Stromal cell of bone marrow (primary cell): ENCODE results near the gene LRTM1.
A peak's percentile ranks its signal among the peaks of the same experiment; 100 is the strongest.

Experiments used
- DNase-seq: peaks from one replicate; pipeline ENCODE4 v3.0.0-alpha.2; 2012; ENCODE audit warnings: low read depth

The LRTM1 gene

GRCh38 chr3:54891540-54891897 lies 36.3 kb downstream of the LRTM1 start:
- peak; percentile 92 for DNase-seq

DNA sequence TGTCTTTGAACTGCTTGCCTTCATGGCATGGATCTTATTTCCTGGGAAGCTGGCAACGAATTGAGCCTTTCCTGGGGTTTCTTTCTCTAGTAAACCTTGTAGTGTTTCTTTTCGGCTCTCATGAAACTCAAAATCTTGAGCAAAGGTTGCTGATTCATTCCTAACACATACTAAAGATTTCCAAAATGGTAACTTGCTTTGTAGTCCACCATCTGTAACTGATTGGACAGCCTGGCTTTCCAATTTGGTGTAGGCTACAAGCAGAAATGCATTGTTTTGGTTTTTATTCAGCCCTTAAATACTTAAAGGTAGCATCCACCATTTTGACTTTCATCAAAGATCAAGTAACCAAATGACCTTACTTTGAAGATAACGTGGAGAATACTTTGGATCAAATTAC lies 38.1 kb downstream of the LRTM1 start:
- no peak for DNase-seq

DNA sequence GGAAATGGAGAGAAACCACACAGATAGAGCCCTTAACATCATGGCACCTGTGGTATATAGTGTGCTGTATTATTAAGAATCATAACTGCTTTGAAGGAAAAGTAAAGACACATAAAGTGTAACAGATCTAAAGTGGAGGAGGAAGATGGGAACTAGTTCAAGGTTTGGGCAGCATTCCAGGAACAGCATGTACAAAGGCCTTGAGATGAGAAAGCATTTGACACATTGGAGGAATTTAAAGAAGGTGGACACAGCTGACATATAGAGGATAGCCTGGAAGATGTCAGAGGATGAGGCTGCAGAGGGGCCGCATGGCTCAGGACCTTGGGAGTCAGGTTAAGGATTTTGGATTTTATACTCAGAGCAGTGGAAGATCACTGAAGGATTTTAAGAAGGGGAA lies 39.0 kb downstream of the LRTM1 start:
- no peak for DNase-seq

DNA sequence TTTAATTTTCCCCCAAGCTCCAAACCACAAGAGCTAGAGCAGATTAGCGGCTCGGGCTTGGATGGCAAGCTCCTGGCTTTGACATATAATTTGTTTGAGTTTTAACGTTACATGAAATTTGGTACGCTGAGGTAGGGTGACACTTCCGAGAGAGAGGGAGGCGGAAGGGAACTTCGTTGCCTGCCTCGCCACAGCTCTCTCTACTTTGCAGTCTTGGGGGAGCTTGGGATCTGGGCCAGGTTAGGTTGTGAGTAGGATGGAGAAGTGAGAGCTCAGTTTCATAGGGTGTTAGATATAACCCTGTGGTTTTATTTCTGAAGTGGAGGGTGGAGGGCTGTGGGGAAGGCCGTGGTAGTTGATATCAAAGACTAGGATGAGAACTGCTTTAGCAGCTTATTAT lies 39.7 kb downstream of the LRTM1 start:
- no peak for DNase-seq

GRCh38 chr3:54882129-54882833 lies 45.6 kb downstream of the LRTM1 start:
- DNase-seq, result peak; percentile 98

DNA sequence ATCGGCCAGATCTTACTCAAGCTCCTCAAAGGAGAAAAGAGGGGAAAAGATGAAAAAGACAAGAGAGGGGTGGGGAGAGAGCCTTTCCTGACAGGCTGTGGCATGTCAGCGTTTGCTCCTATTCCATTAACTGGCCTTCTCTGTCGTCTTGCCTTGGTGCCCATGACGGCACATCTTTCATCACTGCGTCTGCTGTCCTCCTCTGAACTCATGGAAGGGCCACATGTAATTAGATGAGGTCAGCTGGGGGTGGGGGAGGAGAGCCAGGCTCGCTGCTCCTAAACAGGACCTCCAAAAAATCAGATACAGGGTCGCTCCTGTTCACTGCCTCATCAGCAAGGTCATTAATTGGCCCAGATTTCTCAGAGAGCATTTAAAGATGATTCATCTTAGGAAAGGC lies 49.7 kb downstream of the LRTM1 start:
- DNase-seq, result no peak

DNA sequence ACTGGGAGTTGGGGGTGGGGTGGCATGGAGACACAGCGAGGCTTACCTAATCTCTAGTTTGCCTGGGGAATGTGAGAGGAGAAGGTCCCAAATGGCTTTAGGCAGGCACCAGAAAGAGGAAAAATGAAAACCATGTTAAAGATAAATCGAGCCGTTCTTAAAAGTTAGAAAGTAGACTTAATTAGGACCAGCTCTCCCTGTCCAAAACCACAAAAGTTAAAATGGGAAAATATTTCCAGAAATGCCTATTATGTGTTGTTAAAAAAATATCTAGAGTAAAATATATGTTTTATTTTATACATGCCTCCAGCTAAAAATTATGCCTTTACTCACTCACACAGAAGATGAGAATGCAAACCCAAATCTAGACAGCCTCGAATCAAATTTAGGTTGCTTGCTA lies 50.1 kb downstream of the LRTM1 start:
- DNase-seq, result no peak

DNA sequence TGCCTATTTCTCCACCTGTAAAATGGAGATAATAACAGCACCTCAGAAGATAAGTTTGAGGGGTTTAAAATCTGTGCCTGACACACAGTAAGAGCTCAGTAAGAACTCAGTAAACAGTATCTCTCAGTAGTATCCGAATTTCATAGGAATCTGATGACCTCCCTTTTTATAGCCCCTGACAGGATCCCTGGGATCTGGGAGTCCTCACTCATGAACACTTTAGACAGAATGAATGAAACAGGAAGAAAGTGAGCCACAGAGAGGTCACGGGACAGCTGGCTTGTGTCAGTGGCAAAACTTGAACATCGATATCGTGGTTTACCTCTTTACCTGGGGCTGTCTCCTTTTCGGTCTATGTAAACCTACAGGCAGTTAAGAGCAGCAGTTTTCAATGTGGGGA lies 51.2 kb downstream of the LRTM1 start:
- DNase-seq, result no peak

- no peak for DNase-seq
Observed at GRCh38 chr3:54875596-54876268, 52.1 kb downstream of the LRTM1 start.

DNA sequence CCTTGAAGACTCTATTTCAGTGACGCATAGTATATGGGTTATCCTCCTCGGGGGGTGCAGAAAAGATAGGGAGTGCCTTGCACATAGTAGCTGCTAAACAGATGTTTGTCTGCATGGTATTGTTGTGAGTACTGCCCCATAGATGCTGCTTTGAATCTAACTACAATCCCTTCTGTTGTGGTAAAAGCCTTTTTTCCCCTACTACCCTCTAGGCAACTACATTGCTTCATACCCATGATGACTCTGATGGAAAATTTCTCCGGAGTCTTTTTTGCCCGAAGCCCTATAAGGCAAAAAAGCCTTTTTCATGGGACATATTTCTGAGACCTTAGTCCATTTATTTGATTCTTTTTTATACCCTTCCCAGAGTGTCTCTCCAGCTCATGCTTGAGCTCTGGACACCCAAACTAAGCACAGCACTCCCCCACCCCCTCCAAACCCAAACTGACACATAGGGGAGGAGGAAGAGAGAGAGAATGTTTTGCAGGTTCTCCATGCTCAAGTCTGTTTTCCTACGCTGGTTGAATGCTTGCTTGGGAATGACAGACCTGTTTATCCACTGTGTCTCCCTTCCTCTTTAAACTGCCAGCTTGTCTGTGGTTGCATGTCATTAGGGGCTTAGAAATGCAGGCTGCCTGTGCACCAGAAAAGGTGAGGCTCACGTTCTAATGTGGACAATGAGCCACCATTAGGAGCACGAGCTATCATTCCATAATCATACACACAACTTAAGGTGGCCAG lies 52.9 kb downstream of the LRTM1 start:
- DNase-seq, result no peak

- DNase-seq, result no peak
Observed at GRCh38 chr3:54873059-54874010, 54.5 kb downstream of the LRTM1 start.

- no peak for DNase-seq
Observed at GRCh38 chr3:54871867-54872266, 56.0 kb downstream of the LRTM1 start.

DNA sequence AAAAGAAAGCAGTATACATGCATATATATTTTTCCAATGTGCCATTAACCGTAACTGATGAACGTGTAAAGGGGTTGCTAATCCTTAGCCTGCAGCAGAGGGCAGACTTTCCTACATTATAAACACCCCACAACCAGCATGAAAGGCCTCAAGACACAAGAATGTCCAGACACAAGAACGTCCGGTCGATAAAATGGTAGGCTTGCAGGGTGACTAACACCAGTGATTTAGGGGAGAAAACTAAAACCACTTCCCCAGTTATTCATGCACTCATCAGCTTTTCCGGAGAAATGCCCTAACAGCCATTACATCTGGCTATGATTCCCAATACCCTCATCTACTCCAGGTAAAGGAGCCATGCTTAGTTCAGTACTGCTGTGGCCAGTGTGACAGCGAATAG lies 57.4 kb downstream of the LRTM1 start:
- peak; percentile 96 for DNase-seq
